K562 (cell line): ENCODE data around the gene CHCHD6. TPM values are rescaled to one million over a fixed set of nuclear protein-coding genes. Genes with fewer than 3 reads are reported as not detected.
A peak's percentile ranks its signal among the peaks of the same experiment; 100 is the strongest.

Experiments
- ATF6 ChIP-seq: sonication (generic); formaldehyde crosslinking; IDR thresholded peaks from 2 replicates; pipeline ENCODE4 v1.4.0; 2020; ENCODE audit warnings: mild to moderate bottlenecking, missing genetic modification reagents
- ATF7 ChIP-seq: fragments of 450-650 bp; IDR thresholded peaks from 2 replicates; pipeline ENCODE4 v1.7.1; 2014; ENCODE audit warnings: mild to moderate bottlenecking, moderate library complexity
- BHLHE40 ChIP-seq: IDR thresholded peaks from 2 replicates; pipeline ENCODE4 v1.6.1; 2011; ENCODE audit warnings: low read length, improper control_type of control experiment
- CBX5 ChIP-seq: IDR thresholded peaks from 2 replicates; pipeline ENCODE4 v1.6.1; 2014; ENCODE audit warnings: low read depth, borderline replicate concordance
- E2F4 ChIP-seq: sonication (generic); formaldehyde crosslinking; IDR thresholded peaks from 2 replicates; pipeline ENCODE4 v1.8.0; 2022; ENCODE audit warnings: mild to moderate bottlenecking, low read depth, missing genetic modification reagents
- ERF ChIP-seq: fragments of 450-650 bp; formaldehyde crosslinking; IDR thresholded peaks from 2 replicates; pipeline ENCODE4 v1.4.0; 2020; ENCODE audit warnings: mild to moderate bottlenecking, mixed read lengths
- ETS1 ChIP-seq: conservative IDR thresholded peaks from 2 replicates; pipeline ENCODE4 v1.6.1; 2011; ENCODE audit warnings: low read depth, mild to moderate bottlenecking, low read length; ENCODE audit not compliant: control insufficient read depth
- ETS2 ChIP-seq: IDR thresholded peaks from 2 replicates; pipeline ENCODE4 v1.6.1; 2016; ENCODE audit warnings: borderline replicate concordance, missing genetic modification characterization, mild to moderate bottlenecking, moderate library complexity, missing compliant biosample characterization; ENCODE audit not compliant: poor library complexity, severe bottlenecking
- EZH2 ChIP-seq: IDR thresholded peaks from 2 replicates; pipeline ENCODE4 v1.6.1; 2012; ENCODE audit warnings: low read depth, mild to moderate bottlenecking, inconsistent platforms, low read length, borderline replicate concordance
- HIVEP1 ChIP-seq: fragments of 250-450 bp; sonication (Bioruptor Pico); IDR thresholded peaks from 2 replicates; pipeline ENCODE4 v1.4.0; 2020; ENCODE audit warnings: mild to moderate bottlenecking
- KDM1A ChIP-seq, 2 experiments: fragments of 450-650 bp; IDR thresholded peaks; 2 replicates each; pipeline ENCODE4 v1.6.1; 2016; ENCODE audit warnings: mild to moderate bottlenecking in 2 of 2
- MBD1 ChIP-seq: fragments of 250-450 bp; sonication (Bioruptor Pico); IDR thresholded peaks from 2 replicates; pipeline ENCODE4 v1.8.0; 2022; ENCODE audit warnings: inconsistent platforms
- MCM3 ChIP-seq: fragments of 450-650 bp; IDR thresholded peaks from 2 replicates; pipeline ENCODE4 v1.6.1; 2016
- NBN ChIP-seq: fragments of 450-650 bp; IDR thresholded peaks from 2 replicates; pipeline ENCODE4 v1.6.1; 2016; ENCODE audit warnings: low read depth, mild to moderate bottlenecking
- NCOA1 ChIP-seq: fragments of 450-650 bp; IDR thresholded peaks from 2 replicates; pipeline ENCODE4 v1.6.1; 2016; ENCODE audit warnings: low read depth
- POLR2H ChIP-seq: IDR thresholded peaks from 2 replicates; pipeline ENCODE4 v1.6.1; 2016; ENCODE audit warnings: missing genetic modification characterization, low read depth, mild to moderate bottlenecking, control low read depth, missing compliant biosample characterization, moderate library complexity
- PRMT5 ChIP-seq: sonication (generic); formaldehyde crosslinking; IDR thresholded peaks from 2 replicates; pipeline ENCODE4 v1.5.0; 2020; ENCODE audit warnings: missing genetic modification reagents
- PTRF ChIP-seq: fragments of 450-650 bp; IDR thresholded peaks from 2 replicates; pipeline ENCODE4 v1.6.1; 2016; ENCODE audit warnings: mild to moderate bottlenecking, missing genetic modification characterization, missing compliant biosample characterization
- RBM25 ChIP-seq: fragments of 200-400 bp; formaldehyde crosslinking; IDR thresholded peaks from 2 replicates; pipeline ENCODE4 v1.6.1; 2018; ENCODE audit warnings: low read length, low read depth, moderate library complexity; ENCODE audit not compliant: severe bottlenecking
- SAFB2 ChIP-seq: fragments of 200-400 bp; formaldehyde crosslinking; IDR thresholded peaks from 2 replicates; pipeline ENCODE4 v1.6.1; 2018; ENCODE audit warnings: borderline replicate concordance, low read length, low read depth, moderate library complexity; ENCODE audit not compliant: severe bottlenecking
- SMARCA5 ChIP-seq: fragments of 450-650 bp; IDR thresholded peaks from 2 replicates; pipeline ENCODE4 v1.6.1; 2016
- XRCC3 ChIP-seq: fragments of 450-650 bp; IDR thresholded peaks from 2 replicates; pipeline ENCODE4 v1.6.1; 2017; ENCODE audit warnings: mild to moderate bottlenecking, moderate library complexity
- YY1 ChIP-seq, 3 experiments: IDR thresholded peaks; 2 replicates each; pipeline ENCODE4 v1.6.1; 2011; ENCODE audit warnings: low read length in 2 of 3, mild to moderate bottlenecking in 2 of 3, moderate library complexity in 2 of 3, borderline replicate concordance in 1 of 3, control low read depth in 1 of 3, low read depth in 1 of 3; ENCODE audit not compliant: insufficient read depth in 3 of 3, insufficient replicate concordance in 2 of 3, control insufficient read depth in 1 of 3, insufficient read length in 1 of 3; ENCODE audit errors: extremely low read depth in 1 of 3
- ZFP1 ChIP-seq: fragments of 450-650 bp; formaldehyde crosslinking; IDR thresholded peaks from 2 replicates; pipeline ENCODE4 v1.4.0; 2020; ENCODE audit warnings: mild to moderate bottlenecking, mixed read lengths
- ZNF324 ChIP-seq: fragments of 250-450 bp; sonication (Bioruptor Pico); IDR thresholded peaks from 2 replicates; pipeline ENCODE4 v1.4.0; 2020; ENCODE audit warnings: mild to moderate bottlenecking
- polyA plus RNA-seq, 8 experiments: library from polyadenylated mRNA; depleted of rRNA in 4 of 8; stranded (reverse) in 5 of 8; unstranded in 3 of 8; fragments of >200 nt; fragmentation: Nextera tagmentation in 2 of 8; fragmentation: Illumina TruSeq in 1 of 8; extraction: Ambion mirVana in 2 of 8; extraction: Trizol in 1 of 8; gene quantifications; 2 replicates each; pipeline versions ENCODE4 v1.2.1 to v1.2.3, GENCODE V29; 2011 to 2014; ENCODE audit warnings: inconsistent platforms in 1 of 8, missing spikeins in 1 of 8
- total RNA-seq, 7 experiments: library from RNA; depleted of rRNA in 6 of 7; stranded (reverse); fragments of >200 nt in 6 of 7; fragmentation: Illumina TruSeq in 2 of 7; extraction: Trizol in 2 of 7; gene quantifications; 2 replicates each; pipeline versions ENCODE4 v1.2.1 to v1.2.3, GENCODE V29; 2011 to 2021; ENCODE audit warnings: low replicate concordance in 1 of 7

The CHCHD6 gene
- total and polyA plus RNA-seq, 9 of the 15 experiments (the other 6 are each of a cell fraction or from before 2014, with no cell fraction given) = 4.6 to 18.6 (median 10.9) TPM

GRCh38 chr3:126986001-126986400, 282.0 kb downstream of the CHCHD6 start (continued):
- TF ChIP-seq MBD1 (CRISPR knock-in tag) (no peak), ZFP1 (CRISPR knock-in tag) (no peak), ERF (CRISPR knock-in tag) (no peak), EZH2 (no peak), PRMT5 (CRISPR knock-in tag) (no peak), E2F4 (CRISPR knock-in tag) (no peak), SMARCA5 (no peak), XRCC3 (no peak), PTRF (tag) (no peak), ETS2 (tag) (no peak), HIVEP1 (CRISPR knock-in tag) (no peak), ATF6 (CRISPR knock-in tag) (no peak), YY1 (IDR thresholded peaks at IDR 0.05; ENCODE audit: borderline replicate concordance in 1 of 3, control insufficient read depth in 1 of 3, extremely low read depth in 1 of 3, insufficient read depth in 3 of 3, insufficient read length in 1 of 3, insufficient replicate concordance in 2 of 3, low read depth in 1 of 3, low read length in 2 of 3) (no peak), CBX5 (no peak), BHLHE40 (peak; percentile 35; the same call in 1 of the 2 replicates), NBN (no peak), ATF7 (peak; percentile 51; the same call in 1 of the 2 replicates), ETS1 (0 out of 2 replicates have a peak, but pooled peaks have one; percentile 67), KDM1A (IDR thresholded peaks at IDR 0.05) (no peak), POLR2H (tag) (no peak), MCM3 (no peak), ZNF324 (no peak), SAFB2 (no peak), RBM25 (no peak), NCOA1 (no peak)
